Femur (tissue), 1 donor: ENCODE results near the gene STXBP2.
A peak's percentile ranks its signal among the peaks of the same experiment; 100 is the strongest.
"Not testable (repeated sequence)": the region's sequence is repeated elsewhere in the genome, so short reads cannot be mapped to it uniquely, and the experiment has no call there.

ENCODE experiments used
- DNase-seq: peaks from one replicate; pipeline ENCODE4 v3.0.0-alpha.2; 2017

Gene STXBP2

DNA sequence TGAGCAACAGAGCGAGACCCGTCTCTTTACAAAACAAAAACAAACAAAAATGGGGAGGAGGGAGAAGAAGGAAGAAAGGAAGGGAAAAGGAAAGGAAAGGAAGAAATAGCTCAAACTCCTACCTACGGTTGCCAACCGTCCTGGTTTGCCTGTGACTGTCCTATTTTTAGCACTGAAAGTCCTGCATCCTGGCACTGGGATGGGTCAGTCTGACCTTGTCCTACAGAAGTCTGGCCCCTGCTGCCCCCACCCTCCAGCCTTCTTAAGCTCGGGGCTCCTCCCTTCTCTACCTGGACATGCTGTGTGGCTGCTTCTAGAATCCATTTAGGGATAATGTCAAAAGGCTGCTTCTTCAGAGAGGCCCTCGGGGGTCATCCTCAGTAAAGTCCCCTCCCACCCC lies 1.2 kb upstream of the STXBP2 start:
- DNase-seq: no peak

DNA sequence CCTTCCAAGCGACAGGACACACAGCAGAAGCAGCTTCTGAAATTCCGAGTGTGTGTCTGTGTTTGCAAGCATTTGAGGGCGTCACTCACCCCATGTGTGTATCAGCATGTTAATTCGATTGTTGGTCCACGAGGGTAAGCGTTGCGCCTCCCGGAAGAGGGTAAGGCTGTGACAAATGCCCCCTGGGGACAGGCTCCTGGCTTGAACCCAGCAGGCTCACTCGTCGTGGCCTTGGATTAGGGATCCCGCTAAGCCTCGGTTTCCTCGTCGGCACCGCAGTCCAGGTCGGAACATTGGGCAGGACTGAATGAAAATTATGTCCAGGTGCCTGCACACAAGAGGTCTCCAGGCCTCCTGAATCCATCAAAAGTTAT lies 606 bp upstream of the STXBP2 start:
- no peak for DNase-seq

DNA sequence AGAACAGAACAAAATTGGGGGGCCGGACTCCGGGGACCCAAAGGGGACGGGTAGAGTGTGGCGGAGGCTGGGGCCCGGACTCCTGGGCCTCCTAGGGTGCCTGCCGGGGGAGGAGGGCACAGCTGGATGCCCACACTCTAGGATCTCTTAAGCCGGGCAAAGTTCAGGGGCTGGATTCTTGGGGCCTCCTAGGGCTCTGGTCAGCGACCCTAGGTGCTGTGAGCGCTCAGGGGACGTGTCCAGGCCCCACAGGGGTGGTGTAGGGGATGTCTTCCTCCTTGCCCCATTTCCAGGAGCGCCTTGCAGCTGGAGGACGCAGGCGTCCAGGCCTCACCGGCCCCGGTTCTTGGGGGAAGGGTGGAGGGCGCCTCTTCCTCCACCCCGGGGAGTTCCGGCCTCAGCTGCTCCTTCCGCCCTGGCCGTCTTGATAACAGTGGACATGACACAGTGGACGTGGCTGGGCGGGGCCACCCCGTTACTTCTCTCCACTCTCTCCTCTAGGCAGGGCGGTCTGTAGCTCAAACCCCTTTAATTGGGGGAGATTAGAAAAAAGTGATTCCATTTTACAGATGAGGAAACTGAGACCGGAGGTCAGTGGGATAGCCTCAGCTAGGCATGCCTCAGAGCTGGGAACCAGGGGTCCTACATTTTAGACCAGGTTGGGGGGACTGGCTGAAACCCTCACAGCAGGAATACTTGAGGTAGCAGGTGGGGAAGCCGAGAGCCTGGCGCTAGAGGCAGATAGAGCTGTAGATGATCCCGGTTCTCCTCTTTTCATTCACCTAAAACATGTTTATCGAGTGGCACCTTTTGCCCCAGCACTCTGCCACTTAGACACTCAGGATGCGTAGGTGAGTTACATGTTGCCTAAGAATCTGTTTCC lies 705 bp downstream of the STXBP2 start:
- DNase-seq: peak; percentile 47

- no peak for DNase-seq
Measured at GRCh38 chr19:7638802-7639465, 2.0 kb downstream of the STXBP2 start.

DNA sequence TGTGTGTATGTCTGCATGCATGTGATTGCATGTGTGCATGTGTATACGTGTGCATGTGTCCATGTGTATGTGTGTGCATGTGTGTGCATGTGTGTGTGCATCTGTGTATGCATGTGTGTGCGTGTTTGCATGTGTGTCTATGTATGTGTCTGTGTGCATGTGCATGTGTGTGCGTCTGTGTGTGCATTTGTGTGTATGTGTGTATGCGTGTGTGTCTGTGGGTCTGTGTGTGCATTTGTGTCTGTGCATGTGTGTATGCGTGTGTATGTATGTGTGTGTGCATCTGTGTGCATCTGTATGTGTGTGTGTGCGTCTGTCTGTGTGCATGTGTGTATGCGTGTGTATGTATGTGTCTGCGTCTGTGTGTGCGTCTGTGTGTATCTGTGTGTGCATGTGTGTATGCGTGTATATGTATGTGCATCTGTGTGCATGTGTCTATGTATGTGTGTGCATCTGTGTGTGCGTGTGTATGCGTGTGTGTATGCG lies 3.0 kb downstream of the STXBP2 start:
- no peak for DNase-seq

DNA sequence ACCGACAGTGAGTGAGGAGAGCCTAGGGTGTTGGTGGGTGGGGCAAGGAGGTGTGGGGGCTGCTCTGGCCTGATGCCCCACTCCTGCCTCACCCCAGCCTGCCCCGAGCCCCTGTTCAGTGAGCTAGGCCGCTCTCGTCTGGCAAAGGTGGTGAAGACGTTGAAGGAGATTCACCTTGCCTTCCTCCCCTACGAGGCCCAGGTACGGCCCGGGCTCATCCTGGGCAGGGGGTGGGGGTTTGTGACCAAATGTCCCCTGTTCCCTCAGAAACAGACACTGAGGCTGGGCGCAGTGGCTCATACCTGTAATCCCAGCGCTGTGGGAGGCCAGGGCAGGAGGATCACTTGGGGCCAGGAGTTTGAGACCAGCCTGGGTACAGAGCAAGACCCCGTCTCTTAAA lies 3.9 kb downstream of the STXBP2 start:
- no peak for DNase-seq

- no peak for DNase-seq
Measured at GRCh38 chr19:7641290-7642276, 4.7 kb downstream of the STXBP2 start.

- no peak for DNase-seq
Measured at GRCh38 chr19:7642295-7643030, 5.6 kb downstream of the STXBP2 start.

DNA sequence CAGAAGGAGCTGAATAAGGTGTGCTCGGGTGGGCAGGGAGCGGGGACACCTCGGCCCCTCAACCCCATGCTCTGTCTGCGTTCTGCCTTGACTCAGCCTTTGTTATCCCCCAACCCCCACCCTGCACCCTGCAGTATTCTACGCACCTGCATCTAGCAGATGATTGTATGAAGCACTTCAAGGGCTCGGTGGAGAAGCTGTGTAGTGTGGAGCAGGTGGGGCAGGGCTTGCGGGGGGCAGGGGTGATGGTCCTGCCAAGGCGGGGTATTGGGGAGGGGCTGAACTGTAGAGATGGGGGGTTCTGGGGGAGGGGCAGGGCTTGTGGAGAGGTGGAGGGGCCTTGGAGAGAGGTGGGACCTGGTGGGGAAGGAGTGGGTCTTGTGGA lies 6.1 kb downstream of the STXBP2 start:
- DNase-seq: no peak

DNA sequence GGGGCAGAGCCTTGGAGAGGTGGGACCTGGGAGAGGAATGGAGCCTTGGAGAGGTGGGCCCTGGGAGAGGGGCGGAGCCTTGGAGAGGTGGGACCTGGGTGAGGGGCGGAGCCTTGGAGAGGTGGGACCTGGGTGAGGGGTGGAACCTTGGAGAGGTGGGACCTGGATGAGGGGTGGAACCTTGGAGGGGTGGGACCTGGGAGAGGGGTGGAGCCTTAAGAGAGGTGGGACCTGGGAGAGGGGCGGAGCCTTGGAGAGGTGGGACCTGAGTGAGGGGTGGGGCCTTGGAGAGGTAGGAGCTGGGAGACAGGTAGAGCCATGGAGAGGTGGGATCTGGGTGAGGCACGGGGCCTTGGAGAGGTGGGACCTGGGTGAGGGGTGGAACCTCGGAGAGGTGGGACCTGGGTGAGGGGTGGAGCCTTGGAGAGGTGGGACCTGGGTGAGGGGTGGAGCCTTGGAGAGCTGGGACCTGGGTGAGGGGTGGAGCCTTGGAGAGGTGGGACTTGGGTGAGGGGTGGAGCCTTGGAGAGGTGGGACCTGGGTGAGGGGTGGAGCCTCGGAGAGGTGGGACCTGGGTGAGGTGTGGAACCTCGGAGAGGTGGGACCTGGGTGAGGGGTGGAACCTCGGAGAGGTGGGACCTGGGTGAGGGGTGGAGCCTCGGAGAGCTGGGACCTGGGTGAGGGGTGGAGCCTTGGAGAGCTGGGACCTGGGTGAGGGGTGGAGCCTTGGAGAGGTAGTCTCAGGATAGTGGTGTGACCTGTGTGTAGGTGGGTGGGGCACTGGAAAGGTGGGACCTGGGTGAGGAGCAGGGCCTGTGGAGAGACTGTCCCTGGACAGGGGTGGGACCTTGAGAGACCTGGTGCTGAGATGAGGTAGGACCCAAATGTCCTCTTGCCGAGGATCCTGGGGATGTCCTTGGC lies 7.0 kb downstream of the STXBP2 start:
- not testable (repeated sequence) for DNase-seq

DNA sequence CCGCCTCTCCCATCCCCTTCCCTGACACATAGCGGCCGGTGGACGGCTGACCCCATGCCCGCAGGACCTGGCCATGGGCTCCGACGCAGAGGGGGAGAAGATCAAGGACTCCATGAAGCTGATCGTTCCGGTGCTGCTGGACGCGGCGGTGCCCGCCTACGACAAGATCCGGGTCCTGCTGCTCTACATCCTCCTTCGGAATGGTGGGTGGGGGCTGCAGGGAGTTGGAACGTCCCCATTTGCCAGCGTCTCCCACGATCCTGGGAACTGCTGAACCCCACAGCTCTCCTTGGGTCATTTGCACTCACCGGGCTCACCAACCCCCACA lies 7.6 kb downstream of the STXBP2 start:
- DNase-seq: no peak

DNA sequence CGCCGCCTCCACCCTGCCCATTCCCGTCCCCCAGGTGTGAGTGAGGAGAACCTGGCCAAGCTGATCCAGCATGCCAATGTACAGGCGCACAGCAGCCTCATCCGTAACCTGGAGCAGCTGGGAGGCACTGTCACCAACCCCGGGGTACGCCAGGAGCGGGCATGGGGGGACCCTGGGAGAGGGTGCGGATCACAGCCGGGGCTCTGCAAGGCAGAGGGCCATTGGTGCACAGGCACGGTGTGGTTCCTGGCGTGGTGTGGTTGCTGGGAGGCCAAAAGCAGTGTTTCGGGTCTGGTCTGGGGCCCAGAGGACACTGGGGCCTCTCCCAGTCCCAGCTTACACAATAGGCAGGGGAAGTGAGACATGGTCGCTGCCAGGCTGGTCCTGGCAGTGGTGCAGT lies 8.3 kb downstream of the STXBP2 start:
- DNase-seq: no peak

DNA sequence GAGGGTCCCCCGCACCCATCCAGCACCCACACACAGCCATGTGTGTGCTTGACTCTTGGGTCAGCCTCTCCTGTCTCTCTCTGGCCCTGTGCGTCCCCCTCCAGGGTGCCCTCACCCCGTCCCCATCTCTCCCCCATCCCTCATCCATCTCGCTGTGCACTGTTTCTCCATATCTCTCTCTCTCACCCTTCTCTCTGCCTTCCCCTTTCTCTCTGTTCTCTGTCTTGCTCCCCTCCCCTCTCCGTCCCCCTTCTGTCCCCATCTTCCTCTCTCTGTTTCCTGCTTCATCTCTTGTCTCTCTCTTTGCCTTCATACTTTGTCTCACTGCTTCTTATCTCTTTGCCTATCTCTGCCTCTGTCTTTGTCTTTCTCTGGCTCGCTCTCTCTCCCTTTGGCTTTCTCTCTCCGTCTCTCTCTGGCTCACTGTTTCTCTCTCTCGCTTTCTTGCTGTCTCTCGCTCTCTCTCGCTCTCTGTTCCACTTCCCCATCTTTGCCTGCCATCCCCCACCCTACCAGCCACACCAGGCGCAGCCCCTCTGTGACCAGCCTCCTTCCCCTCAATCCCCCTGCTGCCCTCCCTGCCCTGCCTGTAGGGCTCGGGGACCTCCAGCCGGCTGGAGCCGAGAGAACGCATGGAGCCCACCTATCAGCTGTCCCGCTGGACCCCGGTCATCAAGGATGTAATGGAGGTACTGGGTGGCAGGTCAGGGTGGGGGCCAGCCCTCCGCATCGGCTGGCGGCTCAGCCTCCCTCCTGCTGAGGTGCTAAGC lies 8.9 kb downstream of the STXBP2 start:
- DNase-seq: no peak

GRCh38 chr19:7646426-7646700 lies 9.5 kb downstream of the STXBP2 start:
- DNase-seq: no peak

DNA sequence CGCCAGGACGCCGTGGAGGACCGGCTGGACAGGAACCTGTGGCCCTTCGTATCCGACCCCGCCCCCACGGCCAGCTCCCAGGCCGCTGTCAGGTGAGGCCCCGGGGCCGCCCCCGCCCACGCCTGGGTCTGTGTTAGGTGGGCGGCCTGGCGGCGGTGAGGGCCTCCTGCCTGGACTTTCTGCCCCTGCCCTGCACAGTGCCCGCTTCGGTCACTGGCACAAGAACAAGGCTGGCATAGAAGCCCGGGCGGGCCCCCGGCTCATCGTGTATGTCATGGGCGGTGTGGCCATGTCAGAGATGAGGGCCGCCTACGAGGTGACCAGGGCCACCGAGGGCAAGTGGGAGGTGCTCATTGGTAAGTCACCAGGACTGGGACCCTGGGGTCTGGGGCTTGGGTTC lies 10.2 kb downstream of the STXBP2 start:
- no peak for DNase-seq

DNA sequence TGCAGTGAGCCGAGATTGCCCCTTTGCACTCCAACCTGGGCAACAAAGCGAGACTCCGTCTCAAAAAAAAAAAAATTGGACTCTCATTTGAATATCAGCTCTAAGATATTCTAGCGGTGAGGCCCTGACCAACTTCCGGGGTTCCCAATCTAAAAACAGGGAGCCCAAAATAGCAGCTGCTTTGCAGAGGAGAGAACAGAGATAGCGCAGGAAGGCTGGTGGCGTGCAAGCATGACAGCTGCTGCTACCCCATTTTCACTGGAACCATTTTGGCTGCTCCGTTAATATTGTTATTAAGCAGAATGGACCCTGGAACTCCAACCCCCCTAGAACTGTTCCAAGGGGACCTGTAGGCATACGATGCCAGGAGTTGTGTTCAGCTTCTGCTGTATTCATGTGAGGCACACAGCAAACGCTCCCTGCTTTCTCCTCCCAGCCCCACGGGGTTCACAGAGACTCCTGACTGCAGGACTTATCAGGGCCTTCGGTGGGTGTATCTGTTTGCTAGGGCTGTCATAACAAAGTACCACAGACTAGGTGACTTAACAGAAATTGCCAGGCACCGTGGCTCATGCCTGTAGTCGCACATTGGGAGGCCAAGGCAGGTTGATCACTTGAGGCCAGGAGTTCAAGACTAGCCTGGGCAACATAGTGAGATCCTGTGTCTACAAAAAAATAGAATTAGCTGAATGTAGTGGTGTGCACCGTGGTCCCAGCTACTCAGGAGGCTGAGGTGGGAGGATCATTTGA lies 11.5 kb downstream of the STXBP2 start:
- no peak for DNase-seq

- DNase-seq: no peak
Measured at GRCh38 chr19:7650148-7650547, 13.2 kb downstream of the STXBP2 start.

GRCh38 chr19:7652061-7652641 lies 15.2 kb downstream of the STXBP2 start:
- peak; percentile 91 for DNase-seq

GRCh38 chr19:7654401-7654800 lies 17.5 kb downstream of the STXBP2 start:
- DNase-seq: no peak

DNA sequence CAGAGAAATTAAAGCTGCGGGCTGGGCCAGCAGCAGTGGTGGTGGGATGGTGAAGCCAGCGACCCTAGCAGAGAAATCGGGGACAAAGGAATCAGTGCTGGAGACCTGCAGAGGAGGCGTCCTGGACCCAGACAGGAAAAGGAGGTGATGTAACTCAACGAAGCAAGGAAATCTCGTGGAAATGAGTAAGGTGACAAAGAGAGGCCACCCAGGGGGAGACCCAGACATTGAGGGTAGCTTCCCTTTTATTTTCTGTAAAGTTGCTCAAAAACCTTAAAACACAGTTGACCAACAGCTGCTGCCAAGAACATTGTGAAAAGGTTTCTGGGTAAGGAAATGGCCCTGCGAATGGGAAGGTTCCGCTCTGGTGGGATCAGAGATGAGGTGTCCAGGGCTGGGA lies 18.7 kb downstream of the STXBP2 start:
- no peak for DNase-seq
